Medulla oblongata (tissue), 1 donor: Measurements from ENCODE around the gene GRIPAP1.
"Not testable (repeated sequence)": the region's sequence is repeated elsewhere in the genome, so short reads cannot be mapped to it uniquely, and the experiment has no call there.

Experiments used
- DNase-seq: peaks from one replicate; pipeline ENCODE4 v3.0.0-alpha.2; 2015; ENCODE audit errors: extremely low spot score

GRIPAP1 gene

GRCh38 chrX:48996969-48997368, 5.1 kb downstream of the GRIPAP1 start:
- no peak for DNase-seq

- no peak for DNase-seq
Observed at GRCh38 chrX:48992341-48992740, 9.7 kb downstream of the GRIPAP1 start.

GRCh38 chrX:48989483-48989882, 12.6 kb downstream of the GRIPAP1 start:
- DNase-seq, result no peak

GRCh38 chrX:48983896-48984295, 18.2 kb downstream of the GRIPAP1 start:
- DNase-seq, result no peak

GRCh38 chrX:48983081-48983480, 19.0 kb downstream of the GRIPAP1 start:
- no peak for DNase-seq

GRCh38 chrX:48981178-48981577, 20.9 kb downstream of the GRIPAP1 start:
- no peak for DNase-seq

- DNase-seq, result not testable (repeated sequence)
Observed at GRCh38 chrX:48980341-48980740, 21.7 kb downstream of the GRIPAP1 start.

GRCh38 chrX:48978226-48978625, 23.8 kb downstream of the GRIPAP1 start:
- no peak for DNase-seq

- no peak for DNase-seq
Observed at GRCh38 chrX:48976086-48976485, 26.0 kb downstream of the GRIPAP1 start.

GRCh38 chrX:48975541-48975940, 26.5 kb downstream of the GRIPAP1 start:
- DNase-seq, result no peak

- DNase-seq, result no peak
Observed at GRCh38 chrX:48975041-48975440, 27.0 kb downstream of the GRIPAP1 start.

GRCh38 chrX:48974574-48974973, 27.5 kb downstream of the GRIPAP1 start:
- no peak for DNase-seq

GRCh38 chrX:48974033-48974432, 28.0 kb downstream of the GRIPAP1 start:
- no peak for DNase-seq

- DNase-seq, result peak; percentile 40
Observed at GRCh38 chrX:48972220-48973164, 29.6 kb downstream of the GRIPAP1 start.

GRCh38 chrX:48971249-48972219, 30.5 kb downstream of the GRIPAP1 start, which contains the start of gene KCND1:
Gene KCND1, minus strand, starts transcription at chrX:48971844. Its CDS starts 1,573 bp downstream, at chrX:48970271.
- DNase-seq, result peak; percentile 22

GRCh38 chrX:48969471-48969870, 32.6 kb downstream of the GRIPAP1 start:
- no peak for DNase-seq

- DNase-seq, result no peak
Observed at GRCh38 chrX:48968377-48968776, 33.7 kb downstream of the GRIPAP1 start.

GRCh38 chrX:48966796-48967579, 35.1 kb downstream of the GRIPAP1 start:
- DNase-seq, result no peak

GRCh38 chrX:48965959-48966358, 36.1 kb downstream of the GRIPAP1 start:
- no peak for DNase-seq

- no peak for DNase-seq
Observed at GRCh38 chrX:48961585-48962091, 40.4 kb downstream of the GRIPAP1 start.

GRCh38 chrX:48960291-48960690, 41.8 kb downstream of the GRIPAP1 start:
- DNase-seq, result peak; percentile 43
